Mammary epithelial cell (primary cell): ENCODE data around the gene SORBS1.

ENCODE experiments used
- CTCF ChIP-seq, 2 donors: IDR thresholded peaks in 1 of 2; conservative IDR thresholded peaks in 1 of 2; 2 replicates each; pipeline ENCODE4 v1.5.1; 2011 to 2012; ENCODE audit warnings: inconsistent platforms in 2 of 2, low read length in 2 of 2, mild to moderate bottlenecking in 2 of 2, control low read depth in 1 of 2, low read depth in 1 of 2; ENCODE audit not compliant: insufficient read depth in 1 of 2; ENCODE audit errors: extremely low read depth in 1 of 2
- EZH2 ChIP-seq: IDR thresholded peaks from 2 replicates; pipeline ENCODE4 v1.6.1; 2012; ENCODE audit warnings: low read length, inconsistent platforms, borderline replicate concordance

- TF ChIP-seq CTCF (conservative IDR thresholded peaks at IDR 0.05 in 1 of 2, IDR thresholded peaks at IDR 0.05 in 1 of 2; ENCODE audit: extremely low read depth in 1 of 2, insufficient read depth in 1 of 2, low read depth in 1 of 2, low read length in 2 of 2) (no peak), EZH2 (no peak)
These were observed 4.0 kb downstream of the SORBS1 start for GRCh38 chr10:95556994-95557767.
